Urothelium cell line (cell line): Measurements from ENCODE around the gene NEUROD4.

ENCODE experiments used
- DNase-seq: peaks from one replicate; pipeline ENCODE4 v3.0.0; 2011; ENCODE audit warnings: low spot score, mixed read lengths
- FAIRE-seq: peaks from 2 replicates; lab custom pipeline; 2011; peaks lifted over from hg19 to GRCh38; lab: Jason Lieb, UNC

Gene NEUROD4

DNA sequence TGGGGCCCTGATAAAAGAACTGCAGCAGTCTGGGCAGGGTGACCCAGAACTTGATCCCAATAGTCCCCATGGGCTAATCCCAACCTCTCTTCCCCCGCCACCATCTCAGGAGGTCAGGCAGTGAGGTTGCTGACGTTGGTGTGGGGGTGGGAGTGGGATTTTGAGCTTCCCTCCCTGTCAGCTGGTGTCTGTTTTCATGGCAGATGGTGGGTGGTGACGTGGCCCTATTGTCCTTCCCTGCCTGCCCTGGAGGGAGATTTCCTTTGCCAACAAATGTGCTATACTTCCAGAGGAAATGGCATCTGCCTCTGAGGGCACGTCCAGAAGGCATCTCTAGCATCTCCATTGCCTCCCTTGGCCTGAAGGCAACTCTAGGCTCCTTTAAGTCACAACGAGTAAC is 37.7 kb downstream of the NEUROD4 start:
- DNase-seq (no peak), FAIRE-seq (no peak)

DNA sequence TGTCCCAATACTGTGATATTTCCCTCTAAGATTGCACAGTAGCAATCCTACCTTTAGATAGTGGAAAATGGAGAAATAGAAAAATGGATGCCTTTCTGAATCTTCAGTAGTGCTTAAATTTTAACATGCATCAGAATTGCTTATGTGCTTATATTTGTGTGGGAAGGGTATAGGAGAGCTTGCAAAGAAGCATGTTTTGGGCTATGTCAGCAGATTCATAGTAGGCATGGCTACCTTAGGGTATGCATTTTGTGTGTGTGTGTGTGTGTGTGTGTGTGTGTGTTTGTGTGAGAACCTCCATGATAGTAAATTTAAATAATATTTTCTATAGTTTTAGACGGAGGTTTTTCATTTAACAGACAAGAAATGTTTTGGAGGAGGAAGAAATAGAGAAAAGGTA is 38.3 kb downstream of the NEUROD4 start:
- FAIRE-seq (no peak), DNase-seq (no peak)

DNA sequence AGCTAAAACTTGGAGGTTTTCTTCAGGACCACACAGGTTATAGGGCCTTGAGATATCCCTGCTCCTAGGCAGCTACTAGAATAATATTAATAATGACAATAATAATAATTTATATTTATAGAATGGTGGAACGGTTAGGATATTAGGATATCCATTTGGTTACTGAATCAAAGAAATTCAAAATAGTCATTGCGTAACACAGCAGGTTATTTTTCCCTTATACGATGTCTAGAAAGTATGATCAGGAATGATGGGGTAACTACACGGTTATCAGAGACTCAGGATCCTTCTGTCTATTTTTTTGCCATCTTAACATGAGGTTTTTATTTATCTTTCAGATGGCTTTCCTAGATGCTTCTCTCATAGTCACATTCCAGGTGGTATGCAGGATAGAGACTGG is 39.0 kb downstream of the NEUROD4 start:
- FAIRE-seq (no peak), DNase-seq (no peak)

DNA sequence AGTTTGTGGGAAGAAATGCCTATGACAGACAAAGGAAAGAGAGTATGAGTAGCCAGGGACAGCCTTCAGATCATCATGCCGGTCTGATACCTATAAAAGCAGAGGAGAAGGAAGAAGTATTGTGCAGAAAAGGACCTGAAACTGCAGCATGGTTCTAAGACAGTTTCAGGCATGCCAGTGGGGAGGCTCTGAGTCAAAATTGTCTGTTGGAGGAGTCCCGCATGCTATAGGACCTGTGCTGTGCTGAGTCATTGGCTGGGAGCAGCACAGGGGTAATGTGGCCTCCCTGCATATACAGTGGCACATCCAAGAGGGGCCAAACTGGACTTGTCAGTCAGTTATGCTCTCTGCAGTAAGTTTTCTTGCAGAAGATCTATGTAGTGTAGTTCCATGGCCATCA is 40.7 kb downstream of the NEUROD4 start:
- FAIRE-seq (no peak), DNase-seq (no peak)

DNA sequence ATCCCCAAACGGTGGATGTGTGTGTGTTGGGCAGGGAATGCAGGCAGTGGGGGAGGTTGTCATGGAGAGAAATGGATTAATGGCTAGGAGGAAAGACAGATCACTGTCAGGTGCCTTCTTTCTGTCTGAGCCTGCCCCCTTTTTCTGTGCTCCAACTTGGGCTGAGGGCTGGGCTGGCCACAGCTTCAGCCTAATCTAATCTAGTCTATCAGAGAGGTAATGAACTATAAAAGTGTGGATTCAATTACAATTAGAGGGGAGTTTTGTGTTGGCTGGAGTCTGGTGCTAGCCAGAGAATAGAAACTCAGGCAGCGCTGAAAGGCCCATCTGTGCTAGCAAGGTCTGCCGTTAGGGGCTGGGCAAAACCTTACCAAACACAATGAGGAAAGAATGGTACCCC is 41.2 kb downstream of the NEUROD4 start:
- FAIRE-seq (no peak), DNase-seq (no peak)

DNA sequence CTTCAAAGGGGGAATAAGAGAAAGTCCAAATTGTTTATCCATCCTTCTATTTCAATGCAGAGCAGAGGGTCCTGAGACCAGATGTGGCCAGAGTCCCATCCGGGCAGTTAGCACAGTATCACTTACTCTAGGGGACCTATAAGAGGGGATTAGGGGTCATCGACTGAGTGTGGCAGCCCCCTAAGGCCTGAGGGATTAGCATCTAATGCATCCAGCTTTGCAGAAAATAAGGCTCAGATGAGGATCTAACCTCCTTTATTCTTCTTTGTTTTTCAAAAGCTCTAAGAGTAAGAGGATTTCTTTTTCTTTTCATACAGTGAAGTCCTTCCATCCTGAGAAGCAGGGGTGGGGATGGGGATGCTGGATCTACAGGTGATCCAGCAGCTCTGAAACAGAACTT is 43.5 kb downstream of the NEUROD4 start:
- no peak for FAIRE-seq
- DNase-seq = no peak

DNA sequence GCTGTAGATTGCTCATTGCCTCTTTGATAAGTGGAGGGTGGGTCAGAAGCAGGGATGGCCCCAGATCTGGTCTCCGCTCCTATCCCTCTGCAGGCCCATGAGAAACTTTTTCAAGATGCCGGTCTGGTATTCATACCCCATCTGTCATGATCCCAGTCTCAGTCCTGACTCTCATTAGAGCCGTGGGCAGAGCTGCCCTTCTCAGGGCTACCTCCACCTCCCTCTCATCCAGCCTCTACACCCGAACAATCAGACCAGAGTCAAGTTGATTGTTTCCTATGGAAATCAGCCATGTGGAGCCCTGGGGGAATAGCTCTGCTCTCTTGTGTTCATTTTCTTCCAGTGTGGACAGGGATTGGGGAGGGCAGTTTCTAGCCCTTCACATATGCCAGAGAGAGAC is 45.8 kb downstream of the NEUROD4 start:
- DNase-seq (no peak), FAIRE-seq (no peak)

DNA sequence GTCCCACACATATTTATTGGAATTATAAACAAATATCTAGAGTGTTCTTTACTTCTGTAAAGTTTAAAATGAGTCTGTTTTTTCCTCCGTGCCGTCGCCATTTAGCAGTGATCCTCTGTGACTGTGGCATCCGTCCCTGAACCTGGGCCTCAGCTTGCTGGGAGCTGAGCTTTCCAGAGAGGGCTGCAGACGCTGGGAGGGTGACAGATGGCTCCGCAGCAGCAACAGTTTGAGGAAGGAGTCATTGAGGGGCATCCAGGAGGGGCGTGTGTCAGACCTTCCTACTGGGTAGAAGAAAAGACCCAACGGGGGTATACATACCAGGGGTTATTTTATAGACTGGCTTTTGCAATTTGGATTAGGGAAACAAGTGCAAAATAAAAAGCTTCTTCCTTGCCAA is 47.9 kb downstream of the NEUROD4 start:
- no peak for DNase-seq
- no peak for FAIRE-seq

DNA sequence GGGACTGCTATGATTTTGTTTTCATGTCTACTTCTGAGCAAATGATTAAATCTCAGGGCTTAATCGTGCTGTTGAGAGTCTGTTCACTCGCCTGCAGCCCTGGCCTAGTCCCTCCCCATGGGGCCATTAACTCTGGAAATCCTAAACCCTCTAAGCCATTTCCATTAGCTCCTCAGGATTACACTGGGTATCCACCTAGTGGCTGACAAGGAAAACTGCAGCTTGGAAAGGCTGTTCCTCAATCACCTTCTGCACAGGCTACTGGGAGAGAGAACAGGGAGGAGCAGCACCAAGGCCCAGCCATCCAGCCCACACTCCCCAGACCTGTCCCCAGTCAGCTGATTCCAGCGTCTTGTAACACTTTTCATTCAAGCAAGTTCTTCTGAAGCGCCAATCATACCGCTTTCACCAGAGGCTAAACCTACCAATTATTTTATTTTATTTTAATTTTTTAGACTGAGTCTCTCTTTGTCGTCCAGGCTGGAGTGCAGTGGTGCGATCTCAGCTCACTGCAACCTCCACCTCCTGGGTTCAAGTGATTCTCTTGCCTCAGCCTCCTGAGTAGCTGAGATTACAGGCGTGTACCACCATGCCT is 48.7 kb downstream of the NEUROD4 start:
- FAIRE-seq = no peak
- peak; percentile 74 for DNase-seq

DNA sequence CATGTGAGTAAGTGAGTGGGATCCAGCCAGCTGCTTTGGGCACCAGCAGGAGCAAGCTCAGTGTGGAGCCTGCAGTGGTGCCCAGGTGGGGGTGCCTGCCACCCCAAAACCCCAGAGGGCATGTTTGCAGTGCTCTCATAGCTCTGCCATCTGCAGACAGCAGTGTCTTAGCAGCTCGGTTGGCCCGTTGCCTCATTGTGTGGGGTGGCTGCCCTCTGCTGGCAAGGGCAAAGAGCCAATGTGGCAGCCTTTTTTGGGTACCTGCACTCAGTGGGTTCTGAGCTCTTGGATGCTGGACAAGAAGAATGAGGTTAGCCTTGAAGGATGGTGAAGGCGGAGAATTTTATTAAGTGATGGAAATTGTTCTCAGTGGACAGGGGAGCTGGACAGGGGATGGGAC is 52.3 kb downstream of the NEUROD4 start:
- no peak for FAIRE-seq

DNA sequence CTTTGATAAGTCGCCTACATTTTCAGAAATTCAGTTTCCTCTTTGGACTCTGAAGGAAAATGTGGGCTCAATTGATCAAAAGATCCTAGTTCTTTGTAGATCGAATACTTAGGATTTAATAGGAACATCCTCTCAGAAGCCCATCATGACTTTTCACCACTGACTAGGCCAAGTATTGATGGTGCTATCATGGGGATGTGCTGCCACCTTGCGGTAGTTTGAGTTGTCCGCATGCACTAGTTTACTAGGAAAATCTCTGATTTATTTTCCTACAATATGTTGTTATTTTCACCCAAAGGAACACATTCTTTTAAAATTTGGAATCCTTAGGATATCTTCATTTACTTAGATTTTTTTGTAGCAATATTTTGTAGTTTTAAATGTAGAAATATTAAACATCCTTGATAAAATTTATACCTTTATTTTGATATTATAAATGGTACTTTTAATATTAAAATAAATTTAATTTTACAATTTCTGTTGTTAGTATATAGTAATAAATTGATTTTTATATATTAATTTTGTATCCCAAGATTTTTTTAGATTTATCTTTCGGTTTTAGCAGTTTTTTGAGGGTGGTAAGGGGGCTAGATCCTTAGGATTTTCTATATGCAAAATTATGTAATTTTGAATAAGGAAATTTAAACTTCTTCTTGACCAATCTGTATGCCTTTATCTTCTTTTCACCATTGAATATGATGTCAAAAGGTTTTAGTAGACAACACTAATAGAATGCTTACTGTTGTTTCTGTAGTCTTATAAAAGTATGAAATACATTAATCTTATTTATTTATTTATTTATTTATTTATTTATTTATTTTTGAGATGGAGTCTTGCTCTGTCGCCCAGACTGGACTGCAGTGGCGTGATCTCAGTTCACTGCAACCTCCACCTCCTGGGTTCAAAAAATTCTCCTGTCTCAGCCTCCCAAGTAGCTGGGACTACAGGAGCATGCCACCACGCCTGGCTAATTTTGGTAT is 53.6 kb downstream of the NEUROD4 start:
- FAIRE-seq (no peak), DNase-seq (peak; percentile 56)

More for the DNA sequence above, 52.3 kb downstream of the NEUROD4 start:
- DNase-seq = peak; percentile 34

DNA sequence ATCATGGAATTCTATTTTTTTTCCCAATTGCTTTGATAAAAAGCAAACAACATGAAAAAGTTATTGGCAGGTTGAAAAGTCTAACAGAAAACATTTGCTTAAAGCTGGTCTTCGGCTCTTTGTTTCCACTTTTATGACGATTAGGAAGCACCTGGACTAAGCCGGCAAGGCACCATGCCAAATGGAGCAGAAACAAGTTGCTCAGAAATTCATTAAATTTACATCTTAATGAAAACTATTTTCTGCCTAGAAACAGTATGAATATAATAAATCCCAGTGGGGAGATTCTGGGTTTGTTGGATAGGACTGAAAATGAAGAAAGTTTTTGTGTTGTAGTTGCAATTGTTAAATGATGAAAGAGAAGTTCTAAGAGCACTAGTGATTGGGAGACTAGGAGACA is 55.0 kb downstream of the NEUROD4 start:
- DNase-seq = no peak
- FAIRE-seq = no peak
